Mesendoderm (in vitro differentiated cells): ENCODE results near the gene HADH.
"Not testable (repeated sequence)": the region's sequence is repeated elsewhere in the genome, so short reads cannot be mapped to it uniquely, and the experiment has no call there.

Experiments
- DNase-seq: peaks from one replicate; pipeline ENCODE4 v3.0.0; 2013
- H2AK5ac ChIP-seq: 2 replicates; pipeline ENCODE4 v1.6.1; 2013; ENCODE audit warnings: low read length, inconsistent platforms
- H2BK120ac ChIP-seq: 2 replicates; pipeline ENCODE4 v1.6.1; 2013; ENCODE audit warnings: low read depth, mild to moderate bottlenecking, low read length, moderate library complexity, mixed read lengths
- H2BK15ac ChIP-seq: replicated peaks from 2 replicates; pipeline ENCODE4 v1.6.1; 2013; ENCODE audit warnings: low read depth, mild to moderate bottlenecking, moderate library complexity
- H2BK5ac ChIP-seq: 2 replicates; pipeline ENCODE4 v1.6.1; 2013; ENCODE audit warnings: low read length, inconsistent platforms
- H3K18ac ChIP-seq: 2 replicates; pipeline ENCODE4 v1.6.1; 2013; ENCODE audit warnings: mild to moderate bottlenecking, low read length, mixed read lengths
- H3K23ac ChIP-seq: one replicate; pipeline ENCODE4 v1.6.1; 2013; ENCODE audit warnings: low read length
- H3K27ac ChIP-seq: 2 replicates; pipeline ENCODE4 v1.5.1; 2013; ENCODE audit warnings: low read depth, mild to moderate bottlenecking, inconsistent platforms, low read length, moderate library complexity
- H3K27me3 ChIP-seq: 2 replicates; pipeline ENCODE4 v1.6.1; 2013; ENCODE audit warnings: low read length, control low read depth, mild to moderate bottlenecking, inconsistent platforms; ENCODE audit not compliant: insufficient read depth, poor library complexity
- H3K36me3 ChIP-seq: 2 replicates; pipeline ENCODE4 v1.6.1; 2013; ENCODE audit warnings: low read length, inconsistent platforms; ENCODE audit not compliant: control insufficient read depth, insufficient read depth
- H3K4ac ChIP-seq: one replicate; pipeline ENCODE4 v1.6.1; 2013; ENCODE audit warnings: low read depth, mild to moderate bottlenecking, low read length, moderate library complexity
- H3K4me1 ChIP-seq: 2 replicates; pipeline ENCODE4 v1.6.1; 2013; ENCODE audit warnings: low read depth, low read length, inconsistent platforms; ENCODE audit not compliant: control insufficient read depth
- H3K4me2 ChIP-seq: 2 replicates; pipeline ENCODE4 v1.6.1; 2013; ENCODE audit warnings: low read length
- H3K4me3 ChIP-seq: 2 replicates; pipeline ENCODE4 v1.5.1; 2013; ENCODE audit warnings: mild to moderate bottlenecking, low read length
- H3K56ac ChIP-seq: one replicate; pipeline ENCODE4 v1.6.1; 2013; ENCODE audit warnings: low read length
- H3K79me1 ChIP-seq: 2 replicates; pipeline ENCODE4 v1.6.1; 2013; ENCODE audit warnings: low read length, inconsistent platforms
- H3K79me2 ChIP-seq: 2 replicates; pipeline ENCODE4 v1.6.1; 2013; ENCODE audit warnings: mild to moderate bottlenecking, low read length; ENCODE audit not compliant: control insufficient read depth, insufficient read depth
- H3K9ac ChIP-seq: 2 replicates; pipeline ENCODE4 v1.6.1; 2013; ENCODE audit warnings: low read length, inconsistent platforms
- H4K5ac ChIP-seq: one replicate; pipeline ENCODE4 v1.6.1; 2013; ENCODE audit warnings: low read length
- H4K8ac ChIP-seq: one replicate; pipeline ENCODE4 v1.6.1; 2013; ENCODE audit warnings: low read depth, mild to moderate bottlenecking, control low read depth, low read length, moderate library complexity
- WGBS: extraction: QIAGEN DNeasy Blood & Tissue Kit; methylation state at CpG from one replicate; pipeline ENCODE4 v1.1.7; 2013; ENCODE audit warnings: low lambda C conversion rate, missing lambda C conversion rate; ENCODE audit not compliant: insufficient coverage; ENCODE audit errors: extremely low coverage; 5-methylcytosine and 5-hydroxymethylcytosine counted together

Gene HADH

GRCh38 chr4:108045687-108046024 is 56.0 kb downstream of the HADH start:
- Histone ChIP-seq H2BK15ac (no peak overlapping the region), H3K79me2 (no peaks in the 10 kb centered on the region), H3K4me3 (no peak overlapping the region), H3K27me3 (no peaks in the 10 kb centered on the region), H4K5ac (no peak overlapping the region), H3K18ac (no peak overlapping the region), H3K36me3 (no peaks in the 10 kb centered on the region), H3K4me2 (no peak overlapping the region), H2AK5ac (no peak overlapping the region), H3K4ac (no peak overlapping the region), H3K23ac (no peak overlapping the region), H4K8ac (no peak overlapping the region), H3K56ac (no peak overlapping the region), H3K9ac (no peak overlapping the region), H3K27ac (no peak overlapping the region), H3K4me1 (no peaks in the 10 kb centered on the region), H3K79me1 (no peaks in the 10 kb centered on the region), H2BK120ac (no peak overlapping the region), H2BK5ac (no peak overlapping the region)
- no peak for DNase-seq
- no CpG with 5 or more reads among the region's 3 CpGs for WGBS

- no peak overlapping the region for H2BK120ac ChIP-seq
- H3K79me2 ChIP-seq: no peaks in the 10 kb centered on the region
- H3K9ac ChIP-seq: no peak overlapping the region
- H3K4me3 ChIP-seq: no peak overlapping the region
- H3K79me1 ChIP-seq: no peaks in the 10 kb centered on the region
- no peak overlapping the region for H4K5ac ChIP-seq
- no peak overlapping the region for H4K8ac ChIP-seq
- no peak overlapping the region for H2BK15ac ChIP-seq
- H3K27me3 ChIP-seq: no peaks in the 10 kb centered on the region
- no peak overlapping the region for H2AK5ac ChIP-seq
- H3K4me1 ChIP-seq: no peaks in the 10 kb centered on the region
- DNase-seq: no peak
- no peak overlapping the region for H3K4ac ChIP-seq
- WGBS: no CpG with 5 or more reads among the region's 2 CpGs
- H3K36me3 ChIP-seq: no peaks in the 10 kb centered on the region
- no peak overlapping the region for H3K27ac ChIP-seq
- no peak overlapping the region for H3K56ac ChIP-seq
- no peak overlapping the region for H3K23ac ChIP-seq
- no peak overlapping the region for H2BK5ac ChIP-seq
- no peak overlapping the region for H3K18ac ChIP-seq
- no peak overlapping the region for H3K4me2 ChIP-seq
These were observed 57.5 kb downstream of the HADH start for GRCh38 chr4:108047199-108047598.

- no peak overlapping the region for H3K27ac ChIP-seq
- H2AK5ac ChIP-seq: no peak overlapping the region
- H3K9ac ChIP-seq: no peak overlapping the region
- H2BK120ac ChIP-seq: no peak overlapping the region
- no peak overlapping the region for H2BK5ac ChIP-seq
- no peaks in the 10 kb centered on the region for H3K4me1 ChIP-seq
- H3K56ac ChIP-seq: no peak overlapping the region
- no peaks in the 10 kb centered on the region for H3K27me3 ChIP-seq
- H3K79me1 ChIP-seq: no peaks in the 10 kb centered on the region
- no peak overlapping the region for H2BK15ac ChIP-seq
- H3K23ac ChIP-seq: no peak overlapping the region
- no peak overlapping the region for H4K5ac ChIP-seq
- H3K4me3 ChIP-seq: no peak overlapping the region
- no peaks in the 10 kb centered on the region for H3K36me3 ChIP-seq
- no peak for DNase-seq
- no peak overlapping the region for H4K8ac ChIP-seq
- no peaks in the 10 kb centered on the region for H3K79me2 ChIP-seq
- H3K4ac ChIP-seq: no peak overlapping the region
- H3K18ac ChIP-seq: no peak overlapping the region
- no peak overlapping the region for H3K4me2 ChIP-seq
- no CpG with 5 or more reads among the region's 6 CpGs for WGBS
These were observed 58.5 kb downstream of the HADH start for GRCh38 chr4:108048157-108048556.

- Histone ChIP-seq H3K27me3 (no peaks in the 10 kb centered on the region), H2AK5ac (no peak overlapping the region), H3K79me2 (no peaks in the 10 kb centered on the region), H3K27ac (no peak overlapping the region), H3K4ac (no peak overlapping the region), H4K8ac (no peak overlapping the region), H2BK15ac (no peak overlapping the region), H3K36me3 (no peaks in the 10 kb centered on the region), H2BK120ac (no peak overlapping the region), H3K9ac (no peak overlapping the region), H4K5ac (no peak overlapping the region), H3K18ac (no peak overlapping the region), H3K4me2 (no peak overlapping the region), H2BK5ac (no peak overlapping the region), H3K23ac (no peak overlapping the region), H3K56ac (no peak overlapping the region), H3K4me1 (no peaks in the 10 kb centered on the region), H3K79me1 (no peaks in the 10 kb centered on the region), H3K4me3 (no peak overlapping the region)
- WGBS: no CpG with 5 or more reads among the region's 7 CpGs
- DNase-seq: no peak
These were observed 59.3 kb downstream of the HADH start for GRCh38 chr4:108048997-108049396.

GRCh38 chr4:108049406-108049805 is 59.7 kb downstream of the HADH start:
- no peak overlapping the region for H3K18ac ChIP-seq
- H3K23ac ChIP-seq: no peak overlapping the region
- H3K4me3 ChIP-seq: no peak overlapping the region
- no peak overlapping the region for H3K4me2 ChIP-seq
- H4K8ac ChIP-seq: no peak overlapping the region
- no peaks in the 10 kb centered on the region for H3K27me3 ChIP-seq
- no peak overlapping the region for H4K5ac ChIP-seq
- H3K4me1 ChIP-seq: no peaks in the 10 kb centered on the region
- no peak overlapping the region for H2AK5ac ChIP-seq
- WGBS: no CpG with 5 or more reads among the region's 5 CpGs
- no peak for DNase-seq
- H3K79me2 ChIP-seq: no peaks in the 10 kb centered on the region
- H3K36me3 ChIP-seq: no peaks in the 10 kb centered on the region
- no peak overlapping the region for H3K27ac ChIP-seq
- H3K56ac ChIP-seq: no peak overlapping the region
- H3K79me1 ChIP-seq: no peaks in the 10 kb centered on the region
- H2BK120ac ChIP-seq: no peak overlapping the region
- H3K9ac ChIP-seq: no peak overlapping the region
- no peak overlapping the region for H2BK15ac ChIP-seq
- no peak overlapping the region for H2BK5ac ChIP-seq
- no peak overlapping the region for H3K4ac ChIP-seq

GRCh38 chr4:108050166-108051111 is 60.8 kb downstream of the HADH start:
- H3K27ac ChIP-seq, H2BK120ac ChIP-seq, H2AK5ac ChIP-seq, H3K23ac ChIP-seq, H2BK5ac ChIP-seq, H3K36me3 ChIP-seq, H4K5ac ChIP-seq, H3K4me3 ChIP-seq, H3K56ac ChIP-seq, H2BK15ac ChIP-seq, H3K27me3 ChIP-seq, H3K4me2 ChIP-seq, H3K79me2 ChIP-seq, H3K79me1 ChIP-seq, H4K8ac ChIP-seq, H3K9ac ChIP-seq, H3K4ac ChIP-seq, H3K18ac ChIP-seq, H3K4me1 ChIP-seq, DNase-seq: not testable (repeated sequence)
- no CpG with 5 or more reads among the region's 10 CpGs for WGBS
